Stimulated activated CD4-positive, alpha-beta T cell treated with anti-CD3 and anti-CD28 coated beads, TNF-alpha, amount 100 ng/mL, for 4 hours (primary cell): Measurements from ENCODE around the gene TSPAN4.

Experiments used
- DNase-seq, 3 experiments: peaks; one replicate each; pipeline ENCODE4 v3.0.0-alpha.2; 2020; ENCODE audit warnings: low read depth in 3 of 3

Gene TSPAN4, protein sequence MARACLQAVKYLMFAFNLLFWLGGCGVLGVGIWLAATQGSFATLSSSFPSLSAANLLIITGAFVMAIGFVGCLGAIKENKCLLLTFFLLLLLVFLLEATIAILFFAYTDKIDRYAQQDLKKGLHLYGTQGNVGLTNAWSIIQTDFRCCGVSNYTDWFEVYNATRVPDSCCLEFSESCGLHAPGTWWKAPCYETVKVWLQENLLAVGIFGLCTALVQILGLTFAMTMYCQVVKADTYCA

GRCh38 chr11:842370-843002 is at the start of gene TSPAN4, which contains the start of gene POLR2L:
Gene TSPAN4, plus strand, starts transcription at chr11:842852. Its CDS starts 7,453 bp downstream, at chr11:850305.
Gene POLR2L, minus strand, starts transcription at chr11:842529. Its CDS starts 21 bp downstream, at chr11:842508.
- peak; percentile 72 to 85 (median 77) for DNase-seq

DNA sequence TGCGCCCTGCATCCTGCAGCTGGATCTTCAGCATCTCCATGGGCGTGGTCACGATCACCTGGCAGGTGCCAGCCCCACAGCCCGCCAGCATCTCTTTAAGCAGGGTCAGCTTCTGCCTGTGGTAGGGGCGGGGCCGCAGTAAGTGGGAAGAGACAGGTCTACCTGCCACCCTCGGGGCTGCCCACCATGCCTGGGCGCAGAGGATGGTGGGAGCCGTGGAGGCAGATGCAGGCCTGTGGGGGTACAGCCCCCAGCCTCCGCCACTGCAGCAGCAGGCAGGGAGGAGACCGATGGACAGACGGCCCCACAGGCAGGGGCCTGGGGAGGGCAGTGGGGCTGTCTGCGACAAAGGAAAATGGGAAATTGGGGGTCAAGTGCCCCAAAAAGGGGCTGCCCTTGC is 49.8 kb upstream of the TSPAN4 start:
- DNase-seq = no peak

DNA sequence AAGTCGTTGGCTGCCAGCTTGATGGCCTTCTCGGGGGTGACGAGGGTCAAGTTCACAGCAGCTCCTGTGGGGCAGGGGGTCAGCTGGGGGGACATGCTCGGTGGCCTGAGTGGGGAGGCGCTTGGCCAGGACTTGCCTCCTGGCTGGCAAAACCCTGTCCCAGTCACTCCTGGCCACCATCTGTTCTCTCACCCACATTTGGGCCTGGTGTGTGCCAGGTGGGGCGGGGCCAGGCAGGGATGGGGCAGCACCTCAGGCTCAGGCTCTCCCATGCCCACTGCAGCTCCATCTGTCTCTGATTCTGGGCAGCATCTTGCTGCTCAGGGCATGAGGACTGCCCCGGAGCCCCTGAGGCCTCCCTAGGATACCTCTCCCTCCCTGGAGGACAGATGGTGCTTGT is 49.1 kb upstream of the TSPAN4 start:
- no peak for DNase-seq

- no peak for DNase-seq
Measured at GRCh38 chr11:794013-794765, 48.5 kb upstream of the TSPAN4 start.

DNA sequence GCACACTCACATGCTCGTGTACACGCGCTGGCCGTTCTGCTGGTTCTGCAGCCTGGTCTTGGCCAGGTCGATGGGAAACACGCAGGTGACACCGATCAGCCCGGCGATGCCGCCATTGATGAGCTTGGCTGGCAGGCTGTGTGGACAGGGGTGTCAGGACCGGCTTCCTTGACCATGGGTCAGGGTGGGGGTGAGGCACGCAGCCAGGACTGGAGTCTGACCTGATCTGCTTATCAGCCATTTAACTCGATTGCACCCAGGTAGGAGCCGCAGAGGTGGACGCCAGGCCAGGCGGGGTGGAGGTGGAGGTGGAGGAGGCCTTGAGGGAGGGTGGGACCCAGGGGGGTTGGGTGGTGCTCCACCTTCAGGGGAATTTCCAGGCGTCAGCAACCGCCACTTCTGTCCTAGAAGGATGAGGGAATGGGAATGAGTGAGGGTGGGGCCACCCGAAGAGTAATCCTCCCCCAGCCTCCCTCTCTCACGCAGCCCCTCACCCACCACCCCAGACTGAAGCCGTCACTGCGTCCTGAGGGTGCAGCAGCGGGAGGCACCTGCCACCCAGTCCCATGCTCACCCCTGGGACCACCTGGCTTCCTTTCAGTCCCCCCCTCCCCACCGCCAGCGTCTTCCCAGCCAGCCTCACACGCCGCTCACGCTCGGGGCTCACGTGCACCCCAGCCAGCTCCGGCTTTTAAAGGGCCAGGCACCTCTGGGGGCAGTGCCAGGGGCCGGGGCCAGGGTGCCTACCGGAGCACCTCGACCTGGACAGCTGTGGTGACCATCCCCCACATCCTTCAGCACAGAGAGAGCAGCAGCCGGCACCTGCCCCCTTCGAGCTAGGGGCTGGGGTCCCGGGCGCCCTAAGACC is 47.7 kb upstream of the TSPAN4 start:
- DNase-seq = no peak

- DNase-seq = peak; percentile 66 to 75 (median 69)
Measured at GRCh38 chr11:795634-796564, 46.8 kb upstream of the TSPAN4 start.

DNA sequence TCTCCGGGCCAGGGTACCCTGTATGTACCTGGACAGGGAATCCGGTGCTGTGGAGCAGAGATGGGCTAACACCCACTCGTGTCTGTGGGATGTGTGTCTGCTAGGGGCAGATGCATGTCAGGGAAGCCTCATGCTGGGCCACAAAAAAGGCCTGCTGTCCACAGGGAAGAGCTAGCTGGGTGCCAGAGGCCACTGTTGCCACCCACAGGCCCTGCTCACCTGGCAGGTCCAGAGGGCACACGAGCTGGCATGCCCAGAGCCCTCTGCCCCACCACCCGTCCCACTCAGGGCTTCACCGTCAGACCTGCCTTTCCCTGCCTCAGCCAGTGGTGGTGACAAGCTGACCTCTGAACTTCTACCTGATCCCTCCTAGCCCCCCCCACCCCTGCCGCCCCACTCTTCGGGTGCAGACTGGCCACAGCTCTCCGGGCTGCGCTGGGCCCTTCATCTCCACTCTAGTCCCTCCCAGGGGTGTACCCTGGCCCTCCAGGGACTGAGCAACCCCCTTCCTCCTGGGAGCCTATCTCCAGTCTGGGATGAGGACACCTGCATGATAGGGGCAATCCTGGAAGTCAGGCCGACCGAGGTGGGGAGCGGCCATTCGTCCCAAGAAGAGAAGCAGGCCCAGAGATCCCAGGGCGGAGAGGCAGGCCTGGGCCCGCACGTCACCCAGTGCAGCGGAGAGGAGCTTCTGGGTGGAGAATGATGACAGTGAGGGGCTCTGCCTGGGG is 45.9 kb upstream of the TSPAN4 start:
- DNase-seq = no peak

- DNase-seq = peak; percentile 34 to 51 (median 42)
Measured at GRCh38 chr11:797296-798092, 45.2 kb upstream of the TSPAN4 start.

- peak; percentile 65 to 84 (median 74) for DNase-seq
Measured at GRCh38 chr11:798093-798713, 44.4 kb upstream of the TSPAN4 start, which contains the start of gene SLC25A22. Gene SLC25A22, minus strand, starts transcription at chr11:798281. Its CDS starts 3,275 bp downstream, at chr11:795006.

- DNase-seq = no peak
Measured at GRCh38 chr11:799641-800316, 42.9 kb upstream of the TSPAN4 start.

- DNase-seq = no peak
Measured at GRCh38 chr11:800473-800872, 42.2 kb upstream of the TSPAN4 start.

DNA sequence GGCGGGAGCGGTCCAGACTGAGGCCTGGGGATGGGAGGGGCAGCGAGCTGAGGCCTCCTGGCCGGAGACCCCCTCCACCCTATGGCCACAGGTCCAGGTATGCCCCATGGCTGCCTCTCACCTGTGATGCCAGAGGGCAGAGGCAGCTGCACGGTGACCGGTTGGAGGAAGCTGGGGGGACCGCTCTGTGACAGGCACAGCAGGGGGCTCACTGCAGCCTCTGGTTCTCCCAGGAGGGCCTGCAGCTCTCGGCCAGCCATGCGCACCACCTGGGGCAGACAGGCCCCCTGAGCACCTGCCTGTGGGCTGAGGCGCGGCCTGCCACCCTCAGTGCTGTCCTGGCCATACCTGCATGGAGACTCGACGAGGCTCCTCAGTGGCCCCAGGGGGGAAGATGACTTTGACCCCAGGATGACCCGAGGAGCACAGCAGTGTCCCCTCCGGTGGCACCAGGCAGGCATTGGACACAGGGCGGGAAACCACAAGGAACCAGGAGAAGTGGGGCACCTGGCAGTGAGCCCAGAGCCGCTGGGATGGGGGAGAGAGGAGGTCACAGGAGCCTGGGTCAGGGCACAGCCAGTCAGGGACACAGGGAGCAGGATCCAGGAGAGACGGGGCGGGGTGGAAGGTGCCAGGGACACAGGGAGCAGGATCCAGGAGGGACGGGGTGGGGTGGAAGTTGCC is 41.4 kb upstream of the TSPAN4 start:
- DNase-seq = no peak

DNA sequence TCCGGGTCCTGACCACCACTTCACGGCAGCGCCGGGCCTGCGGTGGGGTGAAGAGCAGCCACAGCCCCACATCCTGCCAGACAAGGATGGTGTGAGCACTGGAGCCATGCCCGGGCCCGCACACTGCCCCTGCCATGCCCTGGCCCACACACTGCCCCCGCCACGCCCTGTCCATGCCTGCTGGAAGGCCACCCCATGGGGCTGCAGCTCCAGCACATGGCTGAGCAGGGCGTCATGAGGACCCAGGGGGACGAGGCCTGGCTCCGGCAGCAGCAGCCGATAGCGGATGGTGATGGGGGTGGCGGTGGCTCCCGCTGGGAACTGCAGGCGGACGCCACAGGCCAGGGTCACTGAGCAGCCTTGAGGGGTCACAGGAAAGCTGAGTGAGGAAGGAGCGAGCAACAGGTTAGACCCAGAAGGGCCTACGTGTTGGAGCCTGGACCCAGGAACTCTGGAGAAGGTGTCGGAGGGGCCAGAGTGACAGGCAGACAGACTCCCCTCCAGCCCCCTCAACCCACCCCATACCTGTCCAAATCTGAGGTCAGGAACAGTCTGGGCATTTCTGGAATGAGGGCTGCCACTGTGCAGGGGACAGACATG is 40.5 kb upstream of the TSPAN4 start:
- no peak for DNase-seq

- no peak for DNase-seq
Measured at GRCh38 chr11:802693-803466, 39.8 kb upstream of the TSPAN4 start.

- DNase-seq = no peak
Measured at GRCh38 chr11:803467-803742, 39.2 kb upstream of the TSPAN4 start.
